NCI-H2081 treated with DMSO at 0.1 percent for 48 hours (cell line): ENCODE data around the gene GRPEL2.

Experiments used
- DNase-seq: peaks from one replicate; lab custom pipeline; 2025; lab: John Stamatoyannopoulos, UW

Gene GRPEL2

DNA sequence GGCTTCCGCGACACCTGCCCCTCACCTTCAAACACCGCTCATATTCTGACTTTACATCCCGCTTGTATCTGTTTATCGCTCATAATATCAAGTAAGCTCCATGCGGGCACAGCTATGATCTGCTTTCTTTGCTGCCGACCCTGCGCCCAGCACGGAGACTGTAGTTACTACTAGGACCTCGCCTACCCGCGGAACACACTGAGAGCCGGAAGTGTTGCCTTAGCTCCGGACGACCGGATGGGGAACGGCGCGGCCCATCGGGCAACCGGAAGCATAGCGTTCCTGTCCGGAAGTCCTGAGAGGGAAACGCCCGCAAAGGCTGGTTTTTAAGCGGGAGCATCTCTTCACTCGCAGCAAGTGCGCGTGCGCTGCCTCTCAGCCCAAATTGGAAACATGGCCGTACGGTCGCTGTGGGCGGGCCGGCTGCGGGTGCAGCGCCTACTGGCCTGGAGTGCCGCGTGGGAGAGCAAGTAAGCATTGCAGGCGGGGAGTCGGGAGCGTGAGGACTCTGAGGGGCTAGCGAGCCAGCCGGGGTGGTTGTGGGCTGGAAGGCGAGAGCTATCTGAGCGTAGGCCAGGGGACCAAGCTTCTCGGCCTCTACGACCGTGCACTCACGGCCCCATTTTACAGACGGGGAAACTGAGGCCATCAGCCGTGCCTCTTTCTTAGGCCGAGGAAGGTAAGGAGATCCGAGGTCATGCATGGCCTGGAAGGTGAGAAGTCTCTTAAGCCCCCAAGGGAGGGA is at the start of gene GRPEL2:
Gene GRPEL2 (plus strand): TSS at position 353 of the 745 bp plus-strand sequence. CDS start 41 bp downstream, at position 394.
- peak; percentile 80 for DNase-seq

DNA sequence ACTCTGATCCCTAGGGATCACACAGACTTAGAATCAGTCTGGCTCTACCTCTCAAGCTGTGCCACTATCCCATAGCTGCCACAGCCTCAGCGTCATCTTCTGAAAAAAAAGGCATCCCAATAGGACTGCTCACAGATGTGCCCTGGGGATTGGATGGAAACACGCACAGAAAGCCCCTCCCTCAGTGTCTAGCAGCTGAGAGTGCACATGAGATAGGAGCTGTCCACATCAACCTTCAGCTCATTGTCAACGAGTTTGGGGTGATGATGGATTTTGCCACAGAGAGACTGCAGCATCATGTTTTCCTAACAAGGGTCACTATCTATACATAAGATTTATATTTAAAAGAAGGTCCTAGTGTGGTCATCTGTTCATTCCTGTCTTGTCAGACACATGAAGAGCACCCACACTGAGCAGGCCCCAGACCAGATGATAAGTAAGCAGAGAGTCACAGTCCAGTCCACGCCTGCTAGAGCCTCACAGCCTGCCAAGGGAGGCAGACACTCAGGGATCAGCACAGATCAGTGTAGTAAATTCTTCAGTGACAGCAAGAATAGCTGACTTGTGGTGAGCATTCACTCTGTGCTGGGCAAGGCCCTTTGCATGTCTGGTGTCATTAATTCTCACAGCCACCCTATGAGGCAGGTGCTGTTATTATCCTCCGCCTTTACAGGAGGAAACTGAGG is 47.8 kb upstream of the GRPEL2 start:
- DNase-seq: no peak

- DNase-seq: no peak
These were observed 47.1 kb upstream of the GRPEL2 start for GRCh38 chr5:149298163-149298562.

- DNase-seq: no peak
These were observed 46.4 kb upstream of the GRPEL2 start for GRCh38 chr5:149298842-149299404.

GRCh38 chr5:149299451-149300054 is 45.7 kb upstream of the GRPEL2 start:
- DNase-seq: no peak

- DNase-seq: no peak
These were observed 44.9 kb upstream of the GRPEL2 start for GRCh38 chr5:149300441-149300840.

GRCh38 chr5:149301049-149301743 is 44.1 kb upstream of the GRPEL2 start:
- no peak for DNase-seq

DNA sequence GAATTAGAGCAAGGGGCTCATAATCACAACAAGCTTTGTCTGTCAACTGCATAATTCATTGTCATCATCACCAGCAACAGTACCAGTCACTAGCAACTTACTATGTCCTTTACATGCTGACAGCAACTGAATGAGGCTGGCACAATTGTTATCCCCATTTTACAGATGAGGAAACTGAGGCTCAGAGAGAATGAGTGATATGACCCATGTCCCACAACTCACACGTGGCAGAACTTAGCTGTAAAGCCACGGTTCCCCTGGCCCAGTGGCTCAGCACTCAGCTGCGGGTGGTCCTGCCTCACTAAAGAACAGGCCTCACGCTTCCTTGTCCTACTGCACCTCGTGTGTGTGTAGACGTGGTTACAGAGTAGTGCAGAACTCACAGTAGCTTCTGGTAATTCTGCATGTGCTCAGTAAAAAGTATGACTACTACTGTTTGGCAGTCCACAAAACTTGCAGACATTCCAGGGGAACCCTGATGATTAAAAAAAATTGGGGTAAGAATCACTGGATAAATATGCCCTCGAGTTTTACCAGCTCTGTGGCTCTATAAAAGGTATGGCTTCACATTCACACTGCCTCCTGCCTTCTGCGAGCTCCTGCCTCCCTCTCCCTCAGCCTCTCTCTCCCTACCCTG is 43.4 kb upstream of the GRPEL2 start:
- no peak for DNase-seq

- DNase-seq: no peak
These were observed 42.7 kb upstream of the GRPEL2 start for GRCh38 chr5:149302641-149303040.

DNA sequence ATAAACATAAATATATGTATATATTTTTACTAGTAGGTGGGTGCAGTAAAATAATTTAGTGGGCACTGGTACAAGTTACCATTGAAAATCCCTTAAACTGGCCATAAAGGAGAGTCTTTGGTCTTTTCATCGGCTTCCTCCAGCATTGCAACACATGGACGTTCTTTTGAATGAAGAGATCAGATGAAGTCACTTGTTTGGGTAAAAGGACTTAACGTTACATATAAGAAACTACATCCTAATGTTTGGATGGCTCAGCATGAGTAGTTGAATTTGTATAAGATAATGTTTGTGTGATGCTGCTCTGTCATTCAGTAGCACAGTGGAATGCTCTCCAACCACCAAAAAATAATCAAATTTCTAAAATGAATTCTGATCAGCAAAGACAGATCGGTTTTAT is 42.1 kb upstream of the GRPEL2 start:
- DNase-seq: no peak

GRCh38 chr5:149304195-149305078 is 40.9 kb upstream of the GRPEL2 start:
- DNase-seq: no peak

DNA sequence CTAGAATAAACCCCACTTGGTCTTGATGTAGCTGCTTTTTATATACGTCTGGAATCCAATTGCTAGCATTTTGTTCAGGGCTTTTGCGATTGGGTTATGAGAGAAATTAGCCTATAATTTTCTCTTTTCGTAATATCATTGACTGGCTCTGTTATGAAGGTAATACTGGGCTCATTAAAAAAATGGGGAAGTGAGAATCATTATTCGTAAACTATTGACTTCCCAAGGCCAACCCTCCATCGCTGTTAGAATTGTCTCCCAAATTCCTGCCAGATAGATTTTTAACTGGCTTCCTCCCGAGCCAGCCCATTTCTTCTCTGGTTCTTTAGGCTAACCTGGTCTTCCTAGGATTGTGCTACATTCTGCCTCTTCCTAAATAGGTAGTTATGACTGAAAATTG is 35.9 kb upstream of the GRPEL2 start:
- no peak for DNase-seq

DNA sequence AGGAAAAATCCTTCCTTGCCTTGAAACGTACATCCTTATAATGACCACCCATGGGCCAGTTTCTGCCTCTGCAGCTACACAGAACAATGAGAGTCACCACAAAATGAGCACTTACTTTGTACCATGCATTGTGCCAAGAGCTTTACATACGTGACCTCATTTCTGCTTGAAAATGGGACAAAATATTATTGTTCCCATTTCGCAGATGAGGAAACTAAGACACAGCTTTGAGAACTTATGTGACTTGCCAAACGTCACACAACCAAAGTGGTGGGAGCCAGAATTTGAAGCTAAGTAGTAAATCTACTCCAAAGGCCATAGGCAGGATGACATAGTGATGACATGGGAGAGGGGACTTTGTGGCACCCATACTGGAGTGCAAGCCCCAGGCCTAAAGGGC is 34.8 kb upstream of the GRPEL2 start:
- no peak for DNase-seq

GRCh38 chr5:149310947-149311658 is 34.2 kb upstream of the GRPEL2 start:
- DNase-seq: no peak

GRCh38 chr5:149313151-149313841 is 32.0 kb upstream of the GRPEL2 start:
- DNase-seq: no peak

DNA sequence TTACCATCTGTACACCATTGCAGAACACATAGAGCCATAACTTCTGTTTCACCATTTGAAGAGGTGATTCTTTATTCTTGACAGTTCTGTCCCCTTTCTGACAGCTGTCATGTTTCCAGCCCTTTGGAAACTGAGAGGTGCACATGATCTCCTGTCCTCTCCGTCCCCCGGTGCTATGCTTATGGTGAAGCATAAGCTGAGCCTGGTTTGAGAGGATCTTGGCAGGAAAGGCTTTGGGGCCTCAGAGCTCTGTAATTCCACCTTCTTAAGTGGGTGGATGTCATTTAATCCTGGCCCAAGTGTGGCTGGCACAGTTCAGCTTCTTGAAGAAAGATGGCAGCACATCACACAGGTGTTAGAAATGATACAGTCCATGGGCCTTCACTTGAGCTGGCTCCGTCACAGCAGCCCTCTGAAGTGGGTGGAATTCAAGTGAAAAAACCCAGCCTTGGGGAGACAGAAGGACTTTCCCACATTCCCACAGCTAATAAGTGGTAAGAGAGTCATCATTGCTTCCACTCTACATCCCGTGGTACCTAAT is 30.7 kb upstream of the GRPEL2 start:
- DNase-seq: no peak

DNA sequence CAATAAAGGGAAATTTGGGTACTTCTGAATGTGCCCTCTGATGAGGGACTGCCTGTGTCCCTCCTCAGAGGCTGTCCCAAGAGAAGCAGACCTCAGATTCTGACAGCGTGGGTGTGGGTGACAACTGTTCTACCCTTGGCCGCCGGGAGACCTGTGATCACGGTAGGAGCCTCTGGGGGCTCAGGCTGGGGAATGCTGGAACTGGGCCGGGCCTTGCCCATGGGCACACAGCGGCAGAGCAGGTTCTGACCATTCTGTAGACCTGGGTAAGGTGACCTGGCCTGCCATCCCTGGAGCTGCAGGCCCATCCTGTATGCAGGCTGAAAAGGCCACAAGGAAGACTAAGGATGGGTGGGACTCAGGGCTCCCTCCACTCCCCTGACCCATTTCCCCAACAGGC is 29.5 kb upstream of the GRPEL2 start:
- no peak for DNase-seq

DNA sequence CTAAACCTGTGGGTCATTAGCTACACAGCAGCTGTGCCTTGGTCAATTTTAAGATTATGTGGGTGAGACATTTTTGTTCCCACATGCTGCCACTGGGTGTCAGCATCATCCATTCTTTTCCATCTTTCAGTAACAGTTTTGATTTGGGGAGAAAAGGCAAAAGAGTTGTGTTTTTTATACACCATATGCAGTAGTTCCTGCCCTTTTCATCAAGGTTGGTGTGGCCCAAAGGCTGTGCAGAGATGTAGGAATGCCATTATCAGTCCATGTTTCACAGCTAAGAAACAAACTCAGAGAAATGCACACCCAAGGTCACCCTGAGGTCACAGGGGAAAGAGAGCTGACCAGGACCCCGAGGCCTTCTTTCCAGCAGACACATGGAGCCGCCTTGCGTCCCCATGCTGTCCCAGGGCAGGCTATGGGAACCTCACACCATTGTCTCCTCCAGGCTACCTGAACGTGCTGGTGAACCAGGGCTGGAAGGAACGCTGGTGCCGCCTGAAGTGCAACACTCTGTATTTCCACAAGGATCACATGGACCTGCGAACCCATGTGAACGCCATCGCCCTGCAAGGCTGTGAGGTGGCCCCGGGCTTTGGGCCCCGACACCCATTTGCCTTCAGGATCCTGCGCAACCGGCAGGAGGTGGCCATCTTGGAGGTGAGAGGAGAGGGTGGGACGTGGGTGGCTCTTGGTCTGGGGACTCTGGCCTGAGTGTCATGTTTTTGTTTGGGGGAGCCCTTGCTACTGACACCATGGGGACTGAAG is 27.8 kb upstream of the GRPEL2 start:
- DNase-seq: no peak
